ENCODE measurements around the gene EPHA3.

- TF ChIP-seq CTCF (conservative IDR thresholded peaks at IDR 0.05 in 1 of 2, IDR thresholded peaks at IDR 0.05 in 1 of 2; ENCODE audit: low read depth in 1 of 2, low read length in 2 of 2) (no peak), EZH2 (IDR thresholded peaks at IDR 0.05; ENCODE audit: low read length, missing control alignments) (no peak)
These were observed 344.6 kb downstream of the EPHA3 start for GRCh38 chr3:89452066-89452465.

All from fibroblast of lung (primary cell).